ENCODE data around the gene ARID3A. TPM values are rescaled to one million over a fixed set of nuclear protein-coding genes. Genes with fewer than 3 reads are reported as not detected.

ARID3A gene
- total and polyA plus RNA-seq, 2 donors (not counting 3 experiments of a cell fraction or from before 2014, with no cell fraction given), result 5.4 to 13.2 TPM

DNA sequence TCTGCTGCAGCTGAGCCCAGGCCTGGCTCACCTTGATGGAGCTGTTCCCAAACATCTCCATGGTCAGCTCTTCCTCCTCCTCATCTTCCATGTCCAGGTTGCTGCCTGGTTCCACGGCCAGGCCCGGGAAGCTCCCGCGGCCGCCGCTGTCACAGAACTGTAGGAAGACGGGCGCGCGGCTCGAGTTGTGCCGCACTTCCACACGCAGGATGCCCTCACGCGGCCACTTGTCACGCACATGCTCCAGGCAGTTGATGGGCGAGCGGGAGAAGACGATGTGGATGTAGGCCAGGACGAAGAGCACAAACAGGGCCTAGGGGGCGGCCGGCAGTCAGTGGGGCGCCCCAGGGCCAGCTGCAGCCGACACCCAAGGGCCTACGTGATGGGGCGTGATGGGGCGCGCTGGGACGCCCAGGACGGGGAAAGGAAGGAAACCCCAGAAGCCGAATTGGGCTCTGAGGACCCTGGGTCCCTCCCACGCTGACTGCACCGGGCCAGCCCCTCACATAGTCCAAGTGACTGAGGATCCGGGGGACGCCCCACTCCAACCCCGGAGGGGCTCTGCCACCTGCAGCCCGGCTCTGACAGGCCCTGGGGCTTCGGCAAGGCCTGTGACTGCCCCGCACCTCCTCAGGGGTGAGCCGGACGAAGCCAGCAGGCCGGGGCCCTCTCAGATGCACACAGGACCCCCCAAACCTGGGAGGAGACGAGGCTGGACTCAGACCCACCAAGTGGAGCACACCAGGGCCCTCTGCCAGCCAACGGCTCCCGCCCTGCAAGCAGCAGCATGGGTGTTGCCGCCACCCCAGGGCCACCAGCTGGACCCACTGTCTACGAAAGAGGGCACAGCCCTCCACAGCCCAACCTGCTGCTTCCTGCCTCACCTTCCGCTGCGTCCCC, 88.6 kb downstream of the ARID3A start:
- no peaks in the 10 kb centered on the region for H3K9me1 ChIP-seq (replicated peaks; ENCODE audit: control insufficient read depth, extremely low read depth, insufficient read depth, low read length)
- peaks cover 63% of the 10 kb centered on the region for H3K79me2 ChIP-seq (ENCODE audit: control insufficient read depth, insufficient read depth, low read length)
- H3K4me2 ChIP-seq (ENCODE audit: insufficient read depth, low read length), result no peak overlapping the region
- no peak for FAIRE-seq
- H3K4me3 ChIP-seq (replicated peaks in 1 of 3; ENCODE audit: insufficient read depth in 1 of 3, low read depth in 1 of 3, low read length in 3 of 3), result no peak overlapping the region
- H3K27me3 ChIP-seq (ENCODE audit: control insufficient read depth in 2 of 2, insufficient read depth in 2 of 2, low read length in 2 of 2), result no peaks in the 10 kb centered on the region
- BruUV-seq (replicated peaks), result no TSS peak
- H2AFZ ChIP-seq (ENCODE audit: low read depth, low read length), result no peak overlapping the region
- intact Hi-C loops (cut with micrococcal nuclease), result no loop called here
- DNase-seq (ENCODE audit: low read depth, low spot score), result no peak
- TF ChIP-seq, protein P1, sequence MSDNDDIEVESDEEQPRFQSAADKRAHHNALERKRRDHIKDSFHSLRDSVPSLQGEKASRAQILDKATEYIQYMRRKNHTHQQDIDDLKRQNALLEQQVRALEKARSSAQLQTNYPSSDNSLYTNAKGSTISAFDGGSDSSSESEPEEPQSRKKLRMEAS (IDR thresholded peaks at IDR 0.05; ENCODE audit: insufficient read depth, insufficient read length), result no peak
- TF ChIP-seq GATA2 (IDR thresholded peaks at IDR 0.05; ENCODE audit: insufficient read depth, insufficient read length, low read depth, low read length), result no peak
- no peak for TF ChIP-seq FOS (IDR thresholded peaks at IDR 0.05; ENCODE audit: borderline replicate concordance, insufficient read depth, low read length)
- no peak for TF ChIP-seq POLR2AphosphoS5 (IDR thresholded peaks at IDR 0.05; ENCODE audit: insufficient read depth, low read depth, low read length)
- no peak for TF ChIP-seq EZH2 (IDR thresholded peaks at IDR 0.05; ENCODE audit: borderline replicate concordance, low read depth, low read length, severe bottlenecking)
- no peak for TF ChIP-seq JUN (IDR thresholded peaks at IDR 0.05; ENCODE audit: borderline replicate concordance, insufficient read depth, insufficient read length, low read depth)
- no peak for TF ChIP-seq MYC (IDR thresholded peaks at IDR 0.05; ENCODE audit: low read depth, low read length)
- no peak for TF ChIP-seq POLR2A (IDR thresholded peaks at IDR 0.05; ENCODE audit: low read depth, low read length)
- TF ChIP-seq, protein P2, sequence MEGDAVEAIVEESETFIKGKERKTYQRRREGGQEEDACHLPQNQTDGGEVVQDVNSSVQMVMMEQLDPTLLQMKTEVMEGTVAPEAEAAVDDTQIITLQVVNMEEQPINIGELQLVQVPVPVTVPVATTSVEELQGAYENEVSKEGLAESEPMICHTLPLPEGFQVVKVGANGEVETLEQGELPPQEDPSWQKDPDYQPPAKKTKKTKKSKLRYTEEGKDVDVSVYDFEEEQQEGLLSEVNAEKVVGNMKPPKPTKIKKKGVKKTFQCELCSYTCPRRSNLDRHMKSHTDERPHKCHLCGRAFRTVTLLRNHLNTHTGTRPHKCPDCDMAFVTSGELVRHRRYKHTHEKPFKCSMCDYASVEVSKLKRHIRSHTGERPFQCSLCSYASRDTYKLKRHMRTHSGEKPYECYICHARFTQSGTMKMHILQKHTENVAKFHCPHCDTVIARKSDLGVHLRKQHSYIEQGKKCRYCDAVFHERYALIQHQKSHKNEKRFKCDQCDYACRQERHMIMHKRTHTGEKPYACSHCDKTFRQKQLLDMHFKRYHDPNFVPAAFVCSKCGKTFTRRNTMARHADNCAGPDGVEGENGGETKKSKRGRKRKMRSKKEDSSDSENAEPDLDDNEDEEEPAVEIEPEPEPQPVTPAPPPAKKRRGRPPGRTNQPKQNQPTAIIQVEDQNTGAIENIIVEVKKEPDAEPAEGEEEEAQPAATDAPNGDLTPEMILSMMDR (IDR thresholded peaks at IDR 0.05; ENCODE audit: extremely low read depth in 1 of 2, insufficient read depth in 1 of 2, low read depth in 1 of 2, low read length in 2 of 2), result no peak
- H4K20me1 ChIP-seq (replicated peaks; ENCODE audit: control insufficient read depth, extremely low read depth, insufficient read depth, low read length), result no peaks in the 10 kb centered on the region
- no peak overlapping the region for H3K27ac ChIP-seq (ENCODE audit: insufficient read depth, low read depth, low read length)
- no peaks in the 10 kb centered on the region for H3K9me3 ChIP-seq (replicated peaks; ENCODE audit: control insufficient read depth, insufficient read depth, low read length)
- H3K4me1 ChIP-seq (ENCODE audit: control insufficient read depth, extremely low read depth, insufficient read depth, low read length), result peaks cover 32% of the 10 kb centered on the region
- dilution Hi-C loops (cut with MboI; ENCODE audit: extremely low pct_ligation_motif_present, low sequenced_read_pairs), result no loop called here
- ChIA-PET POLR2A (no interaction called here), CTCF (no interaction called here)
- H3K9ac ChIP-seq (replicated peaks; ENCODE audit: extremely low read depth, insufficient read depth, low read length), result no peak overlapping the region
- H3K36me3 ChIP-seq (ENCODE audit: control insufficient read depth in 2 of 2, extremely low read depth in 1 of 2, insufficient read depth in 2 of 2, low read length in 2 of 2), result peaks cover 5 to 23% of the 10 kb centered on the region in 2 experiments
